Right kidney (tissue), 9 donors: Measurements from ENCODE around the gene TMEM266.
"Not testable (repeated sequence)": the region's sequence is repeated elsewhere in the genome, so short reads cannot be mapped to it uniquely, and the experiment has no call there.

Experiments
- DNase-seq: peaks from one replicate; pipeline ENCODE4 v3.0.0-alpha.2; 2016
- long read RNA-seq, 8 donors: transcript quantifications; one replicate each; lab custom pipeline, GENCODE V29; 2026

The TMEM266 gene, protein sequence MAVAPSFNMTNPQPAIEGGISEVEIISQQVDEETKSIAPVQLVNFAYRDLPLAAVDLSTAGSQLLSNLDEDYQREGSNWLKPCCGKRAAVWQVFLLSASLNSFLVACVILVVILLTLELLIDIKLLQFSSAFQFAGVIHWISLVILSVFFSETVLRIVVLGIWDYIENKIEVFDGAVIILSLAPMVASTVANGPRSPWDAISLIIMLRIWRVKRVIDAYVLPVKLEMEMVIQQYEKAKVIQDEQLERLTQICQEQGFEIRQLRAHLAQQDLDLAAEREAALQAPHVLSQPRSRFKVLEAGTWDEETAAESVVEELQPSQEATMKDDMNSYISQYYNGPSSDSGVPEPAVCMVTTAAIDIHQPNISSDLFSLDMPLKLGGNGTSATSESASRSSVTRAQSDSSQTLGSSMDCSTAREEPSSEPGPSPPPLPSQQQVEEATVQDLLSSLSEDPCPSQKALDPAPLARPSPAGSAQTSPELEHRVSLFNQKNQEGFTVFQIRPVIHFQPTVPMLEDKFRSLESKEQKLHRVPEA
- long read RNA-seq, donor 1, partial matches to known transcripts = 0 of 4 reads
- long read RNA-seq, donor 1, other reads (novel, unspliced or antisense) = 0 of 4 reads
- long read RNA-seq, donor 2, partial matches to known transcripts = 110 of 141 reads
- long read RNA-seq, donor 2, other reads (novel, unspliced or antisense) = 29 of 141 reads
- long read RNA-seq, donor 3, partial matches to known transcripts = 0 of 2 reads
- long read RNA-seq, donor 3, other reads (novel, unspliced or antisense) = 0 of 2 reads
- long read RNA-seq, donor 4, partial matches to known transcripts = 0 of 1 reads
- long read RNA-seq, donor 4, other reads (novel, unspliced or antisense) = 0 of 1 reads
- long read RNA-seq, donor 5, partial matches to known transcripts = 0 of 2 reads
- long read RNA-seq, donor 5, other reads (novel, unspliced or antisense) = 0 of 2 reads
- long read RNA-seq, donor 6, partial matches to known transcripts = 0 of 2 reads
- long read RNA-seq, donor 6, other reads (novel, unspliced or antisense) = 0 of 2 reads
- long read RNA-seq, donor 7 = 0 reads
- long read RNA-seq, donor 8, partial matches to known transcripts = 106 of 160 reads
- long read RNA-seq, donor 8, other reads (novel, unspliced or antisense) = 52 of 160 reads

- peak; percentile 75 for DNase-seq
Measured at GRCh38 chr15:76059320-76060117, at the start of gene TMEM266. Gene TMEM266, plus strand, starts transcription at chr15:76059985. Its CDS starts 74,279 bp downstream, at chr15:76134264.

DNA sequence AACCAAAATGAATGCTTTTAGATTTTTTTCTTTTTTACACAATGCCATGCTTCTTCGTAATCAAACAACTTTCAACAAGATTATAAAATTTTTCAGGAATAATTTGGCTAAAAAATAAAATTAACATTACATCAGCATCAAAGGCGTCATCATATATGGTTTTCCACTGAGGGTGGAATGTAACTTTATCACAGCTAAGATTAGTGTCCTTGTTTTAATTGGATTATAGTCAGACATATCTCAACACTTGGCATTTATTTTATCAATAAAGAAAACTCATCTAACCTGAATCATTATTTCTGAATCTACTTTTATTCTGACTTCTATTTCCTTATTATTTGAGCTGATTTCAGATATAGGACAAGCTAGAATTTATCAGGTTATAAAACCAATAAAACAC lies 49.2 kb upstream of the TMEM266 start:
- no peak for DNase-seq

- DNase-seq = peak; percentile 7
Measured at GRCh38 chr15:76011627-76012551, 47.9 kb upstream of the TMEM266 start, which contains the start of gene NRG4. Gene NRG4, minus strand, starts transcription at chr15:76012424. Its CDS starts 1,194 bp downstream, at chr15:76011230.

- not testable (repeated sequence) for DNase-seq
Measured at GRCh38 chr15:76013470-76013869, 46.3 kb upstream of the TMEM266 start.

- no peak for DNase-seq
Measured at GRCh38 chr15:76024021-76024768, 35.6 kb upstream of the TMEM266 start.

GRCh38 chr15:76032046-76032445 lies 27.7 kb upstream of the TMEM266 start:
- DNase-seq = no peak

GRCh38 chr15:76033438-76033837 lies 26.3 kb upstream of the TMEM266 start:
- no peak for DNase-seq

GRCh38 chr15:76034111-76034510 lies 25.7 kb upstream of the TMEM266 start:
- no peak for DNase-seq

GRCh38 chr15:76035593-76035992 lies 24.2 kb upstream of the TMEM266 start:
- no peak for DNase-seq

DNA sequence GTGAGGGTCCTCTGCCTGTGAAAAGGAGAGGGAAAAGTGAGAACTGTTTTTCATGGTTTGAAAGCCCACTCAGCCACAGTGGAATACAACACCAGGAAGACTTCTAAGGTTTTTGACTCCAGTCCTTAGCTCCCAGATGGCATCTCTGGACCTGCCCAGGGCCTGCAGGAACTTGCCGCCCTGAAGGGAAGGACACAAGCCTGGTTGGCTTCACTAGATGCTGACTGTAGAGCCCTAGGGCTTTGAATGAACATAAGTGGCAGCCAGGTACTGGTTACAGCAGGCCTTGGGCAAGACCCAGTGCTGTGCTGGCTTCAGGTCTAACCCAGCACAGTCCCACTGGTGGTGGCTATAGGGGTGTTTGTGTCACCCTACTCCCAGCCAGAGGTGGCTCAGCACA lies 21.3 kb upstream of the TMEM266 start:
- DNase-seq = no peak

DNA sequence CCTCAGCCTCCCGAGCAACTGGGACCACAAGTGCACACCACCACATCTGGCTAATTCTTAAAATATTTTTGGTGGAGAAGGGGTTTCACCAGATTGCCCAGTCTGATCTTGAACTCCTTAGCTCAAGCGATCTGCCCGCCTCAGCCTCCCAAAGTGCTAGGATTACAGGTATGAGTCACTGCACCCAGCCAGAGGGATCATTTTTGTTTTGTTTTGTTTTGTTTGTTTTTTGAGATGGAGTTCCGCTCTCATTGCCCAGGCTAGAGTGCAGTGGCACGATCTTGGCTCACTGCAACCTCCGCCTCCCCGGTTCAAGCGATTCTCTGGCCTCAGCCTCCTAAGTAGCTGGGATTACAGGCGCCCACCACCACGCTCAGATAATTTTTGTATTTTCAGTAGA lies 5.6 kb upstream of the TMEM266 start:
- not testable (repeated sequence) for DNase-seq

GRCh38 chr15:76056931-76057330 lies 2.9 kb upstream of the TMEM266 start:
- no peak for DNase-seq

DNA sequence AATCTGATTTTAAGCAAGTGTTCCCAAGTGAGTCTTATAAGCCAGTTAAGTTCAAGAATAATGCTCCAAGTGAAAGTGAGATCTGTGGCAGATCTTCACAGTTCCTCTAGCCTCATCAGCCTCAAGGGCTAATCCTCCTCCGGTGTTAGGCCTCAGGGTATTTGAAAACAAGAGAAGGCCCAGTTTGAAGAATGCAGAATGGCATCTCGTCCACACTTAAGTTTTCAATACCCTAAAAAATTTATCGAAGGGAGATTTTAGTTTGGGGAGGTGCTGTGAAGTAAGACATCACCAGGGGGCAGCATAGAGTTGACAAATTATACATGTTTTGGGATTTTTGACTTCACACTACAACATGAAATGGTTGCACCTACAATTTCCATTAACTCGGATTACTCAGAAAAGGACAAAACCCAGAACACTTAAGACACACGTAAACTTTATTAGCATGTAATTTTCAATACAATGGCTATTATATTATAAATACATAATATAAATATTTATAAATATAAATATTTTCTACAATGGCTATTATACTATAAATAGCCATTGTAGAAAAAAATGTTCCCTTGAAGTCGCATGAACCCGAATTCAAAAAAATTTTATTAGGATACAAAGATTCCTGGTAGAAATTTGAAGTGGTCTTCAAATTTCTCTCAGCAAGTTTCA lies 2.3 kb upstream of the TMEM266 start:
- peak; percentile 33 for DNase-seq

- DNase-seq = no peak
Measured at GRCh38 chr15:76058714-76059319, 968 bp upstream of the TMEM266 start.

DNA sequence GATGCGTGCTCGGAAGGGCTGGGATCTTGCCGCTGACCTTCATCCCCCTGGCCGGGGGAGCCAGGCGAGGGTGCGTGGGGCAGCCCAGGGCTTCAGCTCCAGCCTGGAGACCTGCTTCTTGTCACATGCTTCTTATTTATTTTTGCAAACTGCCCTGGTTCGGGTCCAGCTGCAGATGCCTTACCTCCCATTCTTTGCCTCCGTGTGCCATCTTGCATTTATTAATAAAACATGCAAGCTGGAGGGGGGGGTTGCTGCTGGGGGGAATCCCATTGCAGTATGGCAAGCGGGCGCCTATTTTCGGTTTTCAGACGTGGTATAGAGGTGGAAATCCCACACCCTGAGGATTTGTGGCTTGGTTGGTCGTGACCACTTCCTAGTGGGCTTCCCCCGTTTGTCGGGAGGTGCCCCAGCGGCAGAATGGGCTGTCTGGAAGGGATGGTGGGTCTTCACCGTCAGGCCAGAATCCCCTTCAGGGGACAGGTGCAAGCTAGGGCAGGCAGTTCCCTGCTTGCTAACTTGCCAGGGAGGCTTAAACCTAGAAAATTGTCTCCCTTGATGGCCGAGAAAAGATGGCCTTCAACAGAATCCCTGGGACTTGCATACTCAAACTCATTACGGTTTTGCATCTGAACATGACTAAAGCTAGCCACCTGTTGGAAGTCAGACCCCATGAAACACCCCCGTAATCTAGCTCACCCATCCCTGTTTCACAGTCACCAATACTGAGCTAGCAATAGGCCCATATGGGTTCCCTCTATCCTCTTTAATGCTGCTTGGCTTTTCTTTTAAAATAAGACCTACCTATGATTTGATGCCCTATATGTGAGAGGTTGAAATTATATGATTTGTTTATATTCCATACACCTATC lies 569 bp downstream of the TMEM266 start:
- peak; percentile 11 for DNase-seq

GRCh38 chr15:76061700-76062099 lies 1.9 kb downstream of the TMEM266 start:
- no peak for DNase-seq

GRCh38 chr15:76062286-76062685 lies 2.5 kb downstream of the TMEM266 start:
- DNase-seq = no peak

DNA sequence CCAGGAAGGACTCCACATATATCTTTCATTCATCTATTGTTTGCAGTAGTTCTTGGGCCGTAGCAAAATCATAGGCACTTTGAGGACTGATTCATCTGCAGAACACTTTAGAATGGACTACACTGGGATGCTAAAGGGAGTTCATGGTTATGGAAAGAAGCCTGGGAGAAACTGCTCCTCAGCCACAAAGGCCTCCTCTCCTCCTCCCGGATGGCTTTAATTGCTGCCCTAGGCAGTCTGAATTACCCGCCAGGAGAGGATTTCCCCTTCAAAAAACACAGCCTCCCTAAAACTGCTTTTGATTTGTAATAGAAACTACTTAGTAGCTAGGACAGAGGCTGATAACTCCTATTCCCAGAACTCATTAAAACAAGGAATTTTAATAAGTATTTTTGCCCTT lies 4.6 kb downstream of the TMEM266 start:
- DNase-seq = peak; percentile 9
